Stomach smooth muscle (tissue), 2 donors: Measurements from ENCODE around the gene ZBTB7C.

Experiments used
- H3K27ac ChIP-seq: one replicate; pipeline ENCODE4 v1.7.0; 2013; ENCODE audit warnings: mild to moderate bottlenecking, low read length, inconsistent platforms
- H3K27me3 ChIP-seq, 2 donors: one replicate each; pipeline ENCODE4 v1.7.0; 2013; ENCODE audit warnings: low read length in 2 of 2; ENCODE audit not compliant: insufficient read depth in 2 of 2, control insufficient read depth in 1 of 2
- H3K36me3 ChIP-seq, 2 donors: one replicate each; pipeline ENCODE4 v1.7.0; 2013; ENCODE audit warnings: low read length in 2 of 2; ENCODE audit not compliant: control insufficient read depth in 2 of 2, insufficient read depth in 2 of 2
- H3K4me1 ChIP-seq: one replicate; pipeline ENCODE4 v1.7.0; 2013; ENCODE audit warnings: low read length; ENCODE audit not compliant: control insufficient read depth, insufficient read depth
- H3K4me3 ChIP-seq, 2 donors: one replicate each; pipeline ENCODE4 v1.7.0; 2013; ENCODE audit warnings: low read length in 2 of 2
- H3K9ac ChIP-seq, 2 donors: one replicate each; pipeline ENCODE4 v1.7.0; 2013; ENCODE audit warnings: low read length in 2 of 2, mild to moderate bottlenecking in 1 of 2
- H3K9me3 ChIP-seq, 2 donors: one replicate each; pipeline ENCODE4 v1.7.0; 2013; ENCODE audit warnings: low read length in 2 of 2; ENCODE audit not compliant: control insufficient read depth in 2 of 2
- donor health status: healthy.
- donor health status: Pancreatic carcinoma.

The ZBTB7C gene

DNA sequence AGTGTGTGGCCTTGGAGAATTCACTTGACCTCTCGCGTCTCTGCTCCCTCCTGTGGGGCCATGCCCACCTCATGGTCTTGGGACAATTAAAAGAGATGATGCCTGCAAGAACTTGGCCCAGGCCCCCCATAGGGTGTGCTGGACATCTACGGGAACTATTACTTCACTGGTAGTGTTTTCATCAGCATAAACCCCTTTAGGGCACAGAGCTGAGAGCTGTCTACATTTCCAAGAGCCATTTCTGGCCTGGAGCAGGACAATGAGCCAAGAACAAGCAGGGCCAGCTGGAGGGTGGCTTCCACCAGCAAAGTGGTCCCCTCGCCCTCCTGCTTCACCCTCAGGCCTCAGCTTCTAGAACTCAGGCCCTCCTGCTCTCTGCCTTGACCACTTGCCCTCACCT, 232.3 kb downstream of the ZBTB7C start:
- H3K27ac ChIP-seq: no peak overlapping the region
- no peaks in the 10 kb centered on the region for H3K9me3 ChIP-seq
- no peak overlapping the region for H3K4me3 ChIP-seq
- no peaks in the 10 kb centered on the region for H3K27me3 ChIP-seq
- no peaks in the 10 kb centered on the region for H3K36me3 ChIP-seq
- H3K9ac ChIP-seq: no peak overlapping the region
- no peaks in the 10 kb centered on the region for H3K4me1 ChIP-seq

DNA sequence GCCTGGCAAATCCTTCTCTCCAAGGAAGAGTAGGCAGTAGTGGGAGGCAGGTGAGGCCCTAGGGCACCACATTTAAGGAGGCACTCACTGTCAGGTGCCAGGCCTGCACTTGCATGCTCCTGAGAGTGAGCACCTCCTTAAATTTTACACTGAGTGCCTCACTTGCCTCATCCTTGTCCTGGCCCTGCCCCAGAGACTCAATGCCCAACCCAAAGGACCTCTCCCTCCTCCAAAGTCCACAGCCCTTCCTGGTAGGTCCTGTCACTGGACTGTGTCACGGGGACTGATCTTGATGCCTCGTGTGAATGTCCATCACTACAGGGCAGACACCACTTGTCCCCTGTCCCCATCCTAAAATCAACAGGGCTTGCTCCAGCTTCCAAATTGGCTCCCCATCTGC, 235.6 kb downstream of the ZBTB7C start:
- H3K4me1 ChIP-seq: no peaks in the 10 kb centered on the region
- H3K9me3 ChIP-seq: no peaks in the 10 kb centered on the region
- H3K9ac ChIP-seq: no peak overlapping the region
- no peak overlapping the region for H3K27ac ChIP-seq
- peaks cover 0 to 4% of the 10 kb centered on the region in 2 donors for H3K27me3 ChIP-seq
- H3K36me3 ChIP-seq: no peaks in the 10 kb centered on the region
- no peak overlapping the region for H3K4me3 ChIP-seq

DNA sequence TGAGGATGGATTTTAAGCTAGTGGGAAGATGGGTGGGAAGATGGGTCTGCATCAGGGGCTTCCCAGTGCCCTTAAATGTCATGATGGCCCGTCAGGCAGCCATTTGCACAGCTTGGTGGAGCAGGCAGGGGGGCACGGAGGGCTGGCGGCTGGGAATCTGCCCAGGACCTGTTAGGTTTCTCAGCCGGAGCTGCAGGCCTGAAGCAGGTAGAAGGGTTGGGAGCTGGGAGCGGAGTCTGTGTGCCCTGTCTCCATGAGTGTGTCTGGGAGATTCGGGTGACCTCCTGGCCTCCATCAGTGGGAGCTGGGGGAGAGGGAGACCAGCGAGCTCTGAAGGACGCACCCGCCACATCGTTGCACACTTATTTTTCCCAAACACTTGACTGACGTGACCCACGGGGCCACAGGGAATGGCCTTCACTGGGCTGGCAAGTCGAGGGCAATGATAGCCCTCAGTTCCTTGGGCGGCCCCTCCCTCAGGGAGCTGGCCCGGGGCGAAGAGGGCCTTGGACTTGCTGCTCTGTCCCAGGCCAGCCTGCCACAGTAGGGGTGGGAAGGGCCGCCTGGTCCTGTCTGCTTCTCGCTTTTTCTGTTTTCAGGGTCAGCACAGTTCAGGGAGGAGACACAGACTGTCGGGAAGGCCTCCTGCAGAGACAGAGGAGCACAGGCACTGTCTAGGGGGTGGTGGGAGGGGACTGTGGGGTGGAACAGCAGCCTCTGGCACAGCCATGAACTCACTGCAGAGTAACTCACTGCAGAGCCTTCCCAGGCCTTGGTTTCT, 236.8 kb downstream of the ZBTB7C start:
- Histone ChIP-seq H3K36me3 (no peaks in the 10 kb centered on the region), H3K4me3 (no peak overlapping the region), H3K27me3 (peaks cover 0 to 4% of the 10 kb centered on the region in 2 donors), H3K9me3 (no peaks in the 10 kb centered on the region), H3K27ac (no peak overlapping the region), H3K4me1 (no peaks in the 10 kb centered on the region), H3K9ac (no peak overlapping the region)

GRCh38 chr18:48171490-48172188, 237.5 kb downstream of the ZBTB7C start:
- H3K4me1 ChIP-seq: peaks cover 2% of the 10 kb centered on the region
- H3K4me3 ChIP-seq: no peak overlapping the region

DNA sequence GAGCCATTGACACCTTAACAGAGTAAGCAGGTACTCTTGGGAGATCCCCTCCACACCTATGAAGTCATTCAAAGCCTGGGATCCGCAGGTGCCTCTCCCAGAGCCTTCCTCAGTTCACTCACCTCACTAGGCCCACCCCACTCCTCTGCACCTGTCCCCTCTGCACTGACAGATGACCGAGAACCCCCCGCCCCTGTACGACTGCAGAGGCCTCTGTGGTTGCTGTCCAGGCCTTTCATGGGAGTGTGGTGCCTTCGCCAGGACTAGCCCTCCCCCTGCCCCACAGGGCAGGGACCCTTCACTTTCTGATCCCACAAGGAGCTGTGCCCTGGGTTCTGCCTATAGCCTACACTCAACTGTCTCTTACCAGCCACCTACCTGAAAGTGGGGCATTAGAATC, 238.5 kb downstream of the ZBTB7C start:
- Histone ChIP-seq H3K9me3 (no peaks in the 10 kb centered on the region), H3K27me3 (peaks cover 0 to 4% of the 10 kb centered on the region in 2 donors), H3K9ac (no peak overlapping the region), H3K27ac (no peak overlapping the region), H3K4me1 (peaks cover 4% of the 10 kb centered on the region), H3K4me3 (no peak overlapping the region), H3K36me3 (no peaks in the 10 kb centered on the region)

More at GRCh38 chr18:48171490-48172188, 237.5 kb downstream of the ZBTB7C start:
- H3K27me3 ChIP-seq: peaks cover 0 to 4% of the 10 kb centered on the region in 2 donors
- H3K9me3 ChIP-seq: no peaks in the 10 kb centered on the region
- no peak overlapping the region for H3K9ac ChIP-seq
- no peak overlapping the region for H3K27ac ChIP-seq
- H3K36me3 ChIP-seq: no peaks in the 10 kb centered on the region

DNA sequence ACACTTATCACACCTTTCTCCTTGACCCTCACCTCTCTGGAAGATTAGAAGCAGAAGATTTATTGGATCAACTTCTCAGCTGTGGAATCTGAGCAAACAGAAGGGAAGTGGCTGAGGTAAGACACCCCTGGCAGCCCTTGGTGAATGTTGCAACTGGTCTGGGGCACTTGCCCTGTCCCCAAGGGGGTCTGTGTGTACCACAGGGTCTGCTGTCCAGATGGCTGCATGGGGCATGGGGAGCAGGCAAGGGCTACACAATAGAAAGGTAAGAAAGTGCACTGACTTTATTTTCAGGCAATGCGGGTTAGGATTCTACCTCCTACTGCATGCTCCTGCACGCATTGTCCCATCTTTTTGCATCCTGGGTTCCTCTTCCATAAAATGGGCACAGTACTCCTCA, 240.3 kb downstream of the ZBTB7C start:
- Histone ChIP-seq H3K4me1 (peaks cover 6% of the 10 kb centered on the region), H3K36me3 (no peaks in the 10 kb centered on the region), H3K27me3 (peaks cover 0 to 4% of the 10 kb centered on the region in 2 donors), H3K9ac (no peak overlapping the region), H3K9me3 (no peaks in the 10 kb centered on the region), H3K27ac (no peak overlapping the region), H3K4me3 (no peak overlapping the region)

DNA sequence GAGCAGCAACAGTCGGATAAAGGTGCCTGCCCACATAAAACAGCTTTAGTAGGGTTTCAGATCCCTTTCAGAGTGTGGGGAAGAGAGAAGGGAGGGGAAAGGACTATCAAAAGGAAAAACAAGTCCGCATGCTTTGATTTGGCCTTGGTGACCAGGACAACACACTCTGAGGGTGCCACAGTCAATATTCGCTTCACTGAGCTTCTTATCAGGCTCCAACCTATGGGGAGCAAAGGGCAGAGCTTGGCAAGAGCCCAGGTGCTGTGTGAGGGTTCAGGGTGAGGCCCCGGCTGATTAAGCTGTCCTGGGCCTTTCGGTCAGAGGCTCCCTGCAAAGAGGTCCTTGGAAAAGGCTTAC, 241.3 kb downstream of the ZBTB7C start:
- H3K36me3 ChIP-seq: no peaks in the 10 kb centered on the region
- peaks cover 0 to 4% of the 10 kb centered on the region in 2 donors for H3K27me3 ChIP-seq
- H3K9ac ChIP-seq: no peak overlapping the region
- peaks cover 6% of the 10 kb centered on the region for H3K4me1 ChIP-seq
- H3K4me3 ChIP-seq: no peak overlapping the region
- no peaks in the 10 kb centered on the region for H3K9me3 ChIP-seq
- no peak overlapping the region for H3K27ac ChIP-seq

DNA sequence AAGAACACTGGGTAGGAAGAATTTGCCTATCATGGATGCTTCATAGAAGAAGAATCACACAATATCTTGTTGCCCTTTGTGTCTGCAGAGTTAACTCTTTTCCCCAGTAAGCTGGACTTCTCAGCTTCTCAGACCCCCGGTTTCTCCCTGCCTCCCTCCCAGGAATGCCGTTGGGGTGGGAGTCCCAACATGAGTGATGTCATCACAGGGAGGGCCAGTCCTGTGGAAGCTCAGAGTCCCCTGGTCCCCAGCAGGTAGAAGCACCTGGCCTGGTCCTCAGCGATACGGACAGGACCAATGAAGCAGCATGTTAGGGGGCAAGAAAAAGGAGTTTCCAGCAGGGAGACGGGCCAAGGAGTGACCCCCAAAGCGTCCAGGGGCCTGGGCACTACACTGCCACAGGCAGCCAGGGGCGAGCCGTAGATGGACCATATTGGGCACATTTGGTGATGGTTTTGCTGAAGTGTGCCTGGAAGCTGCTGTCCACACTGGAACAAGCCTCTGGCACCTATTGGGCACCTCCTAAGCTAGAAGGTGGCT, 242.8 kb downstream of the ZBTB7C start:
- Histone ChIP-seq H3K4me3 (no peak overlapping the region), H3K27me3 (peaks cover 0 to 4% of the 10 kb centered on the region in 2 donors), H3K27ac (no peak overlapping the region), H3K9ac (no peak overlapping the region), H3K9me3 (no peaks in the 10 kb centered on the region), H3K36me3 (no peaks in the 10 kb centered on the region), H3K4me1 (peaks cover 14% of the 10 kb centered on the region)

GRCh38 chr18:48165111-48165866, 243.9 kb downstream of the ZBTB7C start:
- no peak overlapping the region for H3K4me3 ChIP-seq
- H3K9me3 ChIP-seq: no peaks in the 10 kb centered on the region
- peaks cover 14% of the 10 kb centered on the region for H3K4me1 ChIP-seq
- peaks cover 0 to 4% of the 10 kb centered on the region in 2 donors for H3K27me3 ChIP-seq
- H3K9ac ChIP-seq: no peak overlapping the region
- no peaks in the 10 kb centered on the region for H3K36me3 ChIP-seq
- no peak overlapping the region for H3K27ac ChIP-seq

DNA sequence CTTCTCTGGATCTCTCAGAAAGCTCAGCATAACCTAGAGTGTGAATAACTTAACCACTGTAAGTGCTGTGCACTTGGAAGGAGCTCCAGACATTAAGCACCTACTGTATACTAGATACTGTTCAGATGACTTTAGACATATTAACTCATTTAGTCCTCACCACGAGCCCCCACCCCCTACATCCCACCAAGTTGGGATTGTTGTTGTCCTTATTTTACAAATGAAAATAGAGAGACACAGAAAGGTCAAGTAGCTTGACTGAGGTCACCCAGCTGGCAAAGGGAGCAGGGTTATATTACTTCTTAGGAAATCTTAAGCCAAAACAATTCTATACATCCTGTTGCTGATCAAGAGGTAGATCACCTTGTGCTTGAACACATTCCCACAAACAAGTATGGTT, 244.5 kb downstream of the ZBTB7C start:
- no peak overlapping the region for H3K27ac ChIP-seq
- no peaks in the 10 kb centered on the region for H3K9me3 ChIP-seq
- no peaks in the 10 kb centered on the region for H3K36me3 ChIP-seq
- no peaks in the 10 kb centered on the region for H3K27me3 ChIP-seq
- H3K4me3 ChIP-seq: no peak overlapping the region
- H3K9ac ChIP-seq: no peak overlapping the region
- peaks cover 14% of the 10 kb centered on the region for H3K4me1 ChIP-seq
